GM12878 (cell line): ENCODE measurements around the gene TCF4. TPM values are rescaled to one million over a fixed set of nuclear protein-coding genes. Genes with fewer than 3 reads are reported as not detected.

Source experiments
- ATAC-seq: fragments of 200-7000 bp; cut with Tn5 transposase; 3 replicates; pipeline ENCODE4 v1.9.1; 2020; ENCODE audit warnings: mild to moderate bottlenecking, moderate library complexity
- BruUV-seq: library from RNA; stranded (reverse); fragments of 400-500 nt; replicated peaks from 2 replicates; lab custom pipeline; 2021; lab: Mats Ljungman, UMichigan
- CTCF ChIA-PET: fragments of 300-600 bp; sonication (Branson Sonifier 250); formaldehyde crosslinking; extraction: SDS; loops from one replicate; lab custom pipeline; 2021; ENCODE audit warnings: inconsistent platforms; lab: Yijun Ruan, JAX
- POLR2A ChIA-PET: fragments of 350-600 bp; formaldehyde crosslinking; extraction: SDS; loops from one replicate; lab custom pipeline; 2021; ENCODE audit warnings: inconsistent platforms; lab: Charles Lee
- RAD21 ChIA-PET: fragments of 300-600 bp; sonication (Branson Sonifier 250); formaldehyde crosslinking; loops from one replicate; lab custom pipeline; 2023; ENCODE audit warnings: antibody characterized with exemption; ENCODE audit not compliant: unreplicated experiment; lab: Charles Lee
- SMC1A ChIA-PET: fragments of 300-600 bp; sonication (Branson Sonifier 250); formaldehyde crosslinking; loops from one replicate; lab custom pipeline; 2023; ENCODE audit not compliant: unreplicated experiment, uncharacterized antibody; lab: Charles Lee
- DNase-seq: peaks from one replicate; pipeline ENCODE4 v3.0.0-alpha.2; 2011; ENCODE audit warnings: low read depth, low spot score
- FAIRE-seq: peaks from 3 replicates; lab custom pipeline; 2011; peaks lifted over from hg19 to GRCh38; lab: Jason Lieb, UNC
- H2AFZ ChIP-seq: 2 replicates; pipeline ENCODE4 v1.6.0; 2011; ENCODE audit warnings: low read depth, low read length, control low read depth; ENCODE audit not compliant: control insufficient read depth
- H3K27ac ChIP-seq: 2 replicates; pipeline ENCODE4 v1.5.1; 2011; ENCODE audit warnings: control low read depth; ENCODE audit not compliant: control insufficient read depth, insufficient read depth
- H3K27me3 ChIP-seq, 2 experiments: replicated peaks in 1 of 2; 2 replicates each; pipeline versions ENCODE4 v1.6.0 to v1.6.1; 2011; ENCODE audit warnings: low read length in 1 of 2; ENCODE audit not compliant: control insufficient read depth in 2 of 2, insufficient read depth in 2 of 2
- H3K36me3 ChIP-seq, 2 experiments: 2 replicates each; pipeline ENCODE4 v1.5.1; 2011; ENCODE audit warnings: low read length in 1 of 2; ENCODE audit not compliant: control insufficient read depth in 2 of 2, insufficient read depth in 2 of 2
- H3K4me1 ChIP-seq: 2 replicates; pipeline ENCODE4 v1.6.1; 2011; ENCODE audit warnings: mild to moderate bottlenecking, low read length, moderate library complexity, mixed read lengths; ENCODE audit not compliant: control insufficient read depth, insufficient read depth
- H3K4me2 ChIP-seq: 2 replicates; pipeline ENCODE4 v1.6.0; 2011; ENCODE audit warnings: control low read depth; ENCODE audit not compliant: control insufficient read depth, insufficient read depth
- H3K4me3 ChIP-seq: fragments of 200-600 bp; sonication (generic); 2 replicates; pipeline ENCODE4 v1.5.1; 2016
- H3K79me2 ChIP-seq: 2 replicates; pipeline ENCODE4 v1.6.0; 2011; ENCODE audit warnings: low read length; ENCODE audit not compliant: control insufficient read depth, insufficient read depth
- H3K9ac ChIP-seq: 2 replicates; pipeline ENCODE4 v1.8.0; 2011; ENCODE audit warnings: low read length, control low read depth, mixed read lengths; ENCODE audit not compliant: control insufficient read depth, insufficient read depth
- H3K9me3 ChIP-seq: replicated peaks from 3 replicates; pipeline ENCODE4 v1.5.1; 2011; ENCODE audit warnings: mild to moderate bottlenecking, low read length; ENCODE audit not compliant: control insufficient read depth, insufficient read depth
- H4K20me1 ChIP-seq: 2 replicates; pipeline ENCODE4 v1.6.0; 2011; ENCODE audit not compliant: control insufficient read depth, insufficient read depth
- ASH2L ChIP-seq: fragments of 300-600, 200-600 bp; sonication (generic); IDR thresholded peaks from 2 replicates; pipeline ENCODE4 v1.6.1; 2017; ENCODE audit warnings: low read depth, mild to moderate bottlenecking, borderline replicate concordance
- BRCA1 ChIP-seq: IDR thresholded peaks from 2 replicates; pipeline ENCODE4 v1.6.1; 2011; ENCODE audit warnings: low read depth, low read length, improper control_type of control experiment
- CBFB ChIP-seq: IDR thresholded peaks from 2 replicates; pipeline ENCODE4 v1.6.1; 2016; ENCODE audit warnings: antibody characterized with exemption, low read depth
- FOXM1 ChIP-seq: IDR thresholded peaks from 2 replicates; pipeline ENCODE4 v1.6.1; 2012; ENCODE audit warnings: low read depth, mild to moderate bottlenecking, inconsistent platforms, low read length, moderate library complexity
- GATAD2B ChIP-seq: fragments of 450-650 bp; conservative IDR thresholded peaks from 2 replicates; pipeline ENCODE4 v1.6.1; 2017; ENCODE audit warnings: low read depth, mild to moderate bottlenecking, moderate library complexity
- HDAC2 ChIP-seq: fragments of 200-600 bp; sonication (generic); IDR thresholded peaks from 2 replicates; pipeline ENCODE4 v1.6.1; 2017
- IRF4 ChIP-seq: IDR thresholded peaks from 2 replicates; pipeline ENCODE4 v1.6.1; 2011; ENCODE audit warnings: low read depth, low read length
- PAX8 ChIP-seq: fragments of 450-650 bp; IDR thresholded peaks from 2 replicates; pipeline ENCODE4 v1.6.1; 2017; ENCODE audit warnings: mild to moderate bottlenecking, moderate library complexity
- RAD21 ChIP-seq: IDR thresholded peaks from 2 replicates; pipeline ENCODE4 v1.6.1; 2011; ENCODE audit warnings: mild to moderate bottlenecking, low read depth, low read length, moderate library complexity; ENCODE audit not compliant: insufficient read depth
- RBBP5 ChIP-seq: fragments of 200-600 bp; sonication (generic); conservative IDR thresholded peaks from 2 replicates; pipeline ENCODE4 v1.6.1; 2016
- WGBS: methylation state at CpG from one replicate; pipeline ENCODE4 v1.1.6; 2016; ENCODE audit warnings: low lambda C conversion rate; ENCODE audit not compliant: insufficient replicate concordance, insufficient coverage; ENCODE audit errors: missing lambda C conversion rate; 5-methylcytosine and 5-hydroxymethylcytosine counted together
- in situ Hi-C: fragments of 300-500 bp; cut with MboI; formaldehyde crosslinking; loops from 9 replicates; pipeline ENCODE4 v1.14.3; 2018; ENCODE audit warnings: mixed read lengths
- intact Hi-C: fragments of 100-400 bp; cut with micrococcal nuclease; formaldehyde crosslinking; loops from one replicate; pipeline ENCODE4 v1.14.2; 2022; ENCODE audit not compliant: unreplicated experiment
- polyA plus RNA-seq, 11 experiments: library from polyadenylated mRNA; depleted of rRNA in 4 of 11; unstranded in 6 of 11; stranded (reverse) in 5 of 11; fragments of >200 nt; fragmentation: Nextera tagmentation in 4 of 11; fragmentation: Illumina TruSeq in 1 of 11; extraction: Ambion mirVana in 4 of 11; extraction: Trizol in 1 of 11; gene quantifications; 1 replicate in 1 of 11; 2 replicates in 10 of 11; pipeline versions ENCODE4 v1.2.1 to v1.2.3, GENCODE V29; 2011 to 2016; ENCODE audit warnings: inconsistent platforms in 2 of 11, missing spikeins in 2 of 11, low read depth in 1 of 11
- total RNA-seq, 4 experiments: library from RNA; depleted of rRNA in 3 of 4; stranded (reverse); fragments of >200 nt in 3 of 4; fragmentation: Illumina TruSeq in 1 of 4; extraction: Trizol in 1 of 4; gene quantifications; 2 replicates each; pipeline versions ENCODE4 v1.2.1 to v1.2.3, GENCODE V29; 2013 to 2021
- TF ChIP-seq, protein P1 (sequence below): IDR thresholded peaks from 2 replicates; pipeline ENCODE4 v1.6.1; 2011; ENCODE audit warnings: mild to moderate bottlenecking, low read depth, low read length, moderate library complexity; ENCODE audit not compliant: insufficient replicate concordance
- TF ChIP-seq, protein P2 (sequence below), 3 experiments: IDR thresholded peaks in 2 of 3; conservative IDR thresholded peaks in 1 of 3; 2 replicates each; pipeline ENCODE4 v1.5.1; 2011; ENCODE audit warnings: low read depth in 3 of 3, low read length in 3 of 3, mild to moderate bottlenecking in 3 of 3, control low read depth in 2 of 3, moderate library complexity in 2 of 3, inconsistent platforms in 1 of 3, mixed read lengths in 1 of 3; ENCODE audit not compliant: control insufficient read depth in 2 of 3, insufficient read depth in 1 of 3; ENCODE audit errors: extremely low read depth in 1 of 3

TCF4 gene
- total and polyA plus RNA-seq, 10 of the 15 experiments (the other 5 are each of a cell fraction or from before 2014, with no cell fraction given) = 15.2 to 94.0 (median 31.5) TPM

DNA sequence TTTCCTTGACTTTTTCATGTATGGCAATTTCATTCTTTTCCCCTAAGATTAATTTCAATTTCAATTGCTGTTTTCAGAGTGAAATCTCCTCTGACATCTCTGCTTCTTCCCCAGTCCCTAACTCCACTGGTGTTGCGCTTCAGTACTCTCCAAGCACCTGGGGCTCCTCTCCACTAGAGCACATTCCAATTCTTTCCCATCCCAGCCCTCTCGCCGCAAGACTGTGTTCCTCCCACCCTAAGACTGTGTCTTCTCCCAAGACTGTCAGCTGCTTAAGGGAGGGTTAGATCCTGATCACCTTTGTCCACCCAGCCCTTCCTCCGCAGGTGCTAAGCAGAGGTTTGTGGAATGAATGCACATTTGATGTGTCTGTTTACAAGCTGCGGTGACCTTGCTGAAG, 373.0 kb downstream of the TCF4 start:
- H3K27ac ChIP-seq = no peak overlapping the region
- H3K9ac ChIP-seq = no peak overlapping the region
- no peaks in the 10 kb centered on the region for H3K36me3 ChIP-seq
- no peaks in the 10 kb centered on the region for H3K9me3 ChIP-seq
- no TSS peak for BruUV-seq
- H3K79me2 ChIP-seq = no peaks in the 10 kb centered on the region
- no peak overlapping the region for H3K4me2 ChIP-seq
- ChIA-PET SMC1A (interaction anchor here (1.4 kb wide), 2 partner anchors 8 to 18 kb away, joined by 4 read pairs; no protein-coding TSS in a partner anchor), POLR2A (no interaction called here), CTCF (interaction anchor here (0.6 to 1.2 kb wide), 3 partner anchors 20 to 114 kb away, joined by 3 to 4 read pairs (median 3); no protein-coding TSS in a partner anchor), RAD21 (interaction anchor here (0.7 kb wide), 1 partner anchor 155 kb away, joined by 3 read pairs; no protein-coding TSS in a partner anchor)
- 88% methylated on average over 5 of the region's 5 CpGs for WGBS
- ATAC-seq = no peak
- H3K4me3 ChIP-seq = no peak overlapping the region
- TF ChIP-seq RAD21 = no peak
- TF ChIP-seq IRF4 = no peak
- TF ChIP-seq, protein P1, sequence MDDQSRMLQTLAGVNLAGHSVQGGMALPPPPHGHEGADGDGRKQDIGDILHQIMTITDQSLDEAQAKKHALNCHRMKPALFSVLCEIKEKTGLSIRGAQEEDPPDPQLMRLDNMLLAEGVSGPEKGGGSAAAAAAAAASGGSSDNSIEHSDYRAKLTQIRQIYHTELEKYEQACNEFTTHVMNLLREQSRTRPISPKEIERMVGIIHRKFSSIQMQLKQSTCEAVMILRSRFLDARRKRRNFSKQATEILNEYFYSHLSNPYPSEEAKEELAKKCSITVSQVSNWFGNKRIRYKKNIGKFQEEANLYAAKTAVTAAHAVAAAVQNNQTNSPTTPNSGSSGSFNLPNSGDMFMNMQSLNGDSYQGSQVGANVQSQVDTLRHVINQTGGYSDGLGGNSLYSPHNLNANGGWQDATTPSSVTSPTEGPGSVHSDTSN = no peak
- no peak for TF ChIP-seq BRCA1
- TF ChIP-seq PAX8 = no peak
- no peak for TF ChIP-seq FOXM1
- TF ChIP-seq ASH2L = no peak
- TF ChIP-seq RBBP5 = no peak
- TF ChIP-seq HDAC2 = no peak
- no peak for TF ChIP-seq CBFB
- TF ChIP-seq, protein P2, sequence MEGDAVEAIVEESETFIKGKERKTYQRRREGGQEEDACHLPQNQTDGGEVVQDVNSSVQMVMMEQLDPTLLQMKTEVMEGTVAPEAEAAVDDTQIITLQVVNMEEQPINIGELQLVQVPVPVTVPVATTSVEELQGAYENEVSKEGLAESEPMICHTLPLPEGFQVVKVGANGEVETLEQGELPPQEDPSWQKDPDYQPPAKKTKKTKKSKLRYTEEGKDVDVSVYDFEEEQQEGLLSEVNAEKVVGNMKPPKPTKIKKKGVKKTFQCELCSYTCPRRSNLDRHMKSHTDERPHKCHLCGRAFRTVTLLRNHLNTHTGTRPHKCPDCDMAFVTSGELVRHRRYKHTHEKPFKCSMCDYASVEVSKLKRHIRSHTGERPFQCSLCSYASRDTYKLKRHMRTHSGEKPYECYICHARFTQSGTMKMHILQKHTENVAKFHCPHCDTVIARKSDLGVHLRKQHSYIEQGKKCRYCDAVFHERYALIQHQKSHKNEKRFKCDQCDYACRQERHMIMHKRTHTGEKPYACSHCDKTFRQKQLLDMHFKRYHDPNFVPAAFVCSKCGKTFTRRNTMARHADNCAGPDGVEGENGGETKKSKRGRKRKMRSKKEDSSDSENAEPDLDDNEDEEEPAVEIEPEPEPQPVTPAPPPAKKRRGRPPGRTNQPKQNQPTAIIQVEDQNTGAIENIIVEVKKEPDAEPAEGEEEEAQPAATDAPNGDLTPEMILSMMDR (IDR thresholded peaks at IDR 0.05 in 2 of 3, conservative IDR thresholded peaks at IDR 0.05 in 1 of 3; ENCODE audit: control insufficient read depth in 2 of 3, extremely low read depth in 1 of 3, insufficient read depth in 1 of 3, low read depth in 3 of 3, low read length in 3 of 3) = no peak
- no peak for TF ChIP-seq GATAD2B
- in situ Hi-C loops (loop anchor here (5.0 kb wide), 1 partner anchor 53 kb away; no protein-coding TSS in a partner anchor), intact Hi-C loops (no loop called here)
- H2AFZ ChIP-seq = no peak overlapping the region
- FAIRE-seq = no peak
- no peaks in the 10 kb centered on the region for H3K27me3 ChIP-seq
- DNase-seq = no peak
- no peaks in the 10 kb centered on the region for H4K20me1 ChIP-seq
- peaks cover under 1% of the 10 kb centered on the region; the same call in 1 of the 2 replicates for H3K4me1 ChIP-seq
